Large intestine (tissue), 3 donors: Measurements from ENCODE around the gene CUL3. TPM values are rescaled to one million over a fixed set of nuclear protein-coding genes. Genes with fewer than 3 reads are reported as not detected.

ENCODE experiments used
- DNase-seq, 2 donors: peaks; one replicate each; pipeline versions ENCODE4 v3.0.0 to v3.0.0-alpha.2; 2013
- H3K27ac ChIP-seq: one replicate; pipeline ENCODE4 v1.5.1; 2013; ENCODE audit warnings: low read length
- H3K27me3 ChIP-seq: 2 replicates; pipeline ENCODE4 v1.6.1; 2013; ENCODE audit warnings: low read length; ENCODE audit not compliant: control insufficient read depth, insufficient read depth
- H3K36me3 ChIP-seq: 2 replicates; pipeline ENCODE4 v1.6.1; 2013; ENCODE audit warnings: low read length; ENCODE audit not compliant: control insufficient read depth, insufficient read depth
- H3K4me1 ChIP-seq: one replicate; pipeline ENCODE4 v1.6.1; 2013; ENCODE audit warnings: low read length; ENCODE audit not compliant: control insufficient read depth, insufficient read depth
- H3K4me3 ChIP-seq: one replicate; pipeline ENCODE4 v1.5.1; 2013; ENCODE audit warnings: low read length
- H3K9me3 ChIP-seq: one replicate; pipeline ENCODE4 v1.6.1; 2013; ENCODE audit warnings: mild to moderate bottlenecking, low read depth, low read length, moderate library complexity; ENCODE audit not compliant: control insufficient read depth
- WGBS: methylation state at CpG from one replicate; pipeline ENCODE4 v1.1.5; 2013; ENCODE audit warnings: low lambda C conversion rate; ENCODE audit not compliant: insufficient coverage; 5-methylcytosine and 5-hydroxymethylcytosine counted together
- polyA plus RNA-seq: library from polyadenylated mRNA; unstranded; fragments of 120-200 nt; gene quantifications from one replicate; pipeline ENCODE4 v1.2.1, GENCODE V29; 2013

The CUL3 gene
- polyA plus RNA-seq, 1 donor, result 63.3 TPM

GRCh38 chr2:224546926-224547325, 38.2 kb downstream of the CUL3 start:
- Histone ChIP-seq H3K36me3 (peaks cover 11% of the 10 kb centered on the region), H3K4me3 (no peak overlapping the region), H3K27ac (no peak overlapping the region), H3K4me1 (no peaks in the 10 kb centered on the region), H3K9me3 (no peaks in the 10 kb centered on the region), H3K27me3 (no peaks in the 10 kb centered on the region)
- WGBS, result 83% methylated on average over 1 of the region's 1 CpG
- no peak for DNase-seq

GRCh38 chr2:224545884-224546644, 39.1 kb downstream of the CUL3 start:
- 88% methylated on average over 5 of the region's 6 CpGs for WGBS
- H3K4me3 ChIP-seq, result no peak overlapping the region
- H3K27me3 ChIP-seq, result no peaks in the 10 kb centered on the region
- H3K27ac ChIP-seq, result no peak overlapping the region
- peaks cover 11% of the 10 kb centered on the region for H3K36me3 ChIP-seq
- no peaks in the 10 kb centered on the region for H3K4me1 ChIP-seq
- no peak for DNase-seq
- no peaks in the 10 kb centered on the region for H3K9me3 ChIP-seq

- H3K27ac ChIP-seq, result no peak overlapping the region
- H3K9me3 ChIP-seq, result no peaks in the 10 kb centered on the region
- no peak overlapping the region for H3K4me3 ChIP-seq
- H3K27me3 ChIP-seq, result no peaks in the 10 kb centered on the region
- peaks cover 21% of the 10 kb centered on the region for H3K36me3 ChIP-seq
- H3K4me1 ChIP-seq, result no peaks in the 10 kb centered on the region
- no peak for DNase-seq
Measured at GRCh38 chr2:224543939-224544338, 41.2 kb downstream of the CUL3 start.

GRCh38 chr2:224538561-224539138, 46.5 kb downstream of the CUL3 start:
- no peak overlapping the region for H3K4me3 ChIP-seq
- DNase-seq, result no peak
- no peaks in the 10 kb centered on the region for H3K27me3 ChIP-seq
- H3K36me3 ChIP-seq, result peaks cover 22% of the 10 kb centered on the region
- no peaks in the 10 kb centered on the region for H3K9me3 ChIP-seq
- no peaks in the 10 kb centered on the region for H3K4me1 ChIP-seq
- H3K27ac ChIP-seq, result no peak overlapping the region
- no CpG with 5 or more reads among the region's 4 CpGs for WGBS

- no peak for DNase-seq
- no peak overlapping the region for H3K4me3 ChIP-seq
- H3K27me3 ChIP-seq, result no peaks in the 10 kb centered on the region
- H3K36me3 ChIP-seq, result peaks cover 16% of the 10 kb centered on the region
- H3K9me3 ChIP-seq, result no peaks in the 10 kb centered on the region
- no peaks in the 10 kb centered on the region for H3K4me1 ChIP-seq
- H3K27ac ChIP-seq, result no peak overlapping the region
- 93% methylated on average over 2 of the region's 3 CpGs for WGBS
Measured at GRCh38 chr2:224532931-224533330, 52.2 kb downstream of the CUL3 start.

GRCh38 chr2:224532441-224532840, 52.7 kb downstream of the CUL3 start:
- Histone ChIP-seq H3K36me3 (peaks cover 16% of the 10 kb centered on the region), H3K4me3 (no peak overlapping the region), H3K4me1 (no peaks in the 10 kb centered on the region), H3K9me3 (no peaks in the 10 kb centered on the region), H3K27me3 (no peaks in the 10 kb centered on the region), H3K27ac (no peak overlapping the region)
- 100% methylated on average over 1 of the region's 1 CpG for WGBS
- DNase-seq, result no peak

- no peaks in the 10 kb centered on the region for H3K4me1 ChIP-seq
- 86% methylated on average over 1 of the region's 3 CpGs for WGBS
- no peak overlapping the region for H3K4me3 ChIP-seq
- no peaks in the 10 kb centered on the region for H3K27me3 ChIP-seq
- H3K9me3 ChIP-seq, result no peaks in the 10 kb centered on the region
- no peak for DNase-seq
- H3K36me3 ChIP-seq, result peaks cover 13% of the 10 kb centered on the region
- no peak overlapping the region for H3K27ac ChIP-seq
Measured at GRCh38 chr2:224528171-224528570, 57.0 kb downstream of the CUL3 start.

- no peak overlapping the region for H3K4me3 ChIP-seq
- H3K4me1 ChIP-seq, result no peaks in the 10 kb centered on the region
Measured at GRCh38 chr2:224525774-224526173, 59.4 kb downstream of the CUL3 start.

GRCh38 chr2:224524657-224525056, 60.5 kb downstream of the CUL3 start:
- H3K4me1 ChIP-seq, result no peaks in the 10 kb centered on the region
- WGBS, result 80% methylated on average over 2 of the region's 2 CpGs
- H3K27ac ChIP-seq, result no peak overlapping the region
- no peaks in the 10 kb centered on the region for H3K27me3 ChIP-seq
- peaks cover 2% of the 10 kb centered on the region for H3K36me3 ChIP-seq
- no peak for DNase-seq
- no peaks in the 10 kb centered on the region for H3K9me3 ChIP-seq
- H3K4me3 ChIP-seq, result no peak overlapping the region

More at GRCh38 chr2:224525774-224526173, 59.4 kb downstream of the CUL3 start:
- peaks cover 4% of the 10 kb centered on the region for H3K36me3 ChIP-seq
- DNase-seq, result no peak
- H3K9me3 ChIP-seq, result no peaks in the 10 kb centered on the region
- no CpG with 5 or more reads among the region's 1 CpG for WGBS
- H3K27ac ChIP-seq, result no peak overlapping the region
- no peaks in the 10 kb centered on the region for H3K27me3 ChIP-seq

GRCh38 chr2:224523626-224524577, 61.3 kb downstream of the CUL3 start:
- Histone ChIP-seq H3K4me3 (no peak overlapping the region), H3K4me1 (no peaks in the 10 kb centered on the region), H3K27ac (no peak overlapping the region), H3K27me3 (no peaks in the 10 kb centered on the region), H3K36me3 (no peaks in the 10 kb centered on the region), H3K9me3 (no peaks in the 10 kb centered on the region)
- no CpG with 5 or more reads among the region's 6 CpGs for WGBS
- DNase-seq, result no peak
